Subcutaneous abdominal adipose tissue (tissue), 5 donors: ENCODE results near the gene ZEB1.

Experiments
- H3K27ac ChIP-seq: one replicate; pipeline ENCODE4 v1.7.0; 2013; ENCODE audit warnings: low read depth, mild to moderate bottlenecking, inconsistent platforms, low read length, moderate library complexity
- H3K27me3 ChIP-seq, 5 donors: one replicate each; pipeline ENCODE4 v1.7.0; 2013; ENCODE audit warnings: low read length in 5 of 5, inconsistent platforms in 1 of 5; ENCODE audit not compliant: control insufficient read depth in 5 of 5, insufficient read depth in 4 of 5
- H3K36me3 ChIP-seq, 5 donors: one replicate each; pipeline ENCODE4 v1.7.0; 2013; ENCODE audit warnings: low read length in 5 of 5; ENCODE audit not compliant: control insufficient read depth in 5 of 5, insufficient read depth in 5 of 5
- H3K4me1 ChIP-seq, 5 donors: one replicate each; pipeline ENCODE4 v1.7.0; 2013; ENCODE audit warnings: low read length in 5 of 5, mild to moderate bottlenecking in 3 of 5, moderate library complexity in 1 of 5; ENCODE audit not compliant: control insufficient read depth in 5 of 5, insufficient read depth in 5 of 5
- H3K4me3 ChIP-seq, 5 donors: one replicate each; pipeline ENCODE4 v1.7.0; 2013; ENCODE audit warnings: low read length in 5 of 5, low read depth in 1 of 5
- H3K9ac ChIP-seq, 5 donors: one replicate each; pipeline ENCODE4 v1.7.0; 2013; ENCODE audit warnings: low read length in 5 of 5, mild to moderate bottlenecking in 4 of 5, moderate library complexity in 3 of 5
- H3K9me3 ChIP-seq, 5 donors: one replicate each; pipeline ENCODE4 v1.7.0; 2013; ENCODE audit warnings: low read length in 5 of 5; ENCODE audit not compliant: control insufficient read depth in 5 of 5
- donor health status: healthy.
- donor health status: healthy.
- donor health status: healthy.
- donor health status: healthy.
- donor health status: healthy.

ZEB1 gene

DNA sequence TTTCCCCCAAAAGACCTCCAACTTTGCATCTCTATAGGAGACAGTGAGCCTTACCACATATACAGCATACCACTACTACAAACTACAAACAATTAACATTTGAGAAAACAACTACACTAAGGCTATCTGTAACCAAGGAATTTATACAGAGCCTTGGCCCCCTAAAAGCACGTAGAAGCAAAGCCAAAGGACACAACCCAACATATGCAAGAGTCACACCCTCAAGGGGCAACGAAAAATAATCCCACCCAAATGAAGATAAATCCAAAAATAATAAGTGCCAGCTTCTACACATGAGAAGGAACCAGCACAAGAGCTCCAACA, 149.5 kb downstream of the ZEB1 start:
- no peak overlapping the region for H3K9ac ChIP-seq

GRCh38 chr10:31475519-31475918, 156.5 kb downstream of the ZEB1 start:
- H3K36me3 ChIP-seq, result peaks cover 0 to 7% (median 0%) of the 10 kb centered on the region in 5 donors
- H3K27ac ChIP-seq, result no peak overlapping the region
- H3K9me3 ChIP-seq, result peaks cover 0 to 6% (median 4%) of the 10 kb centered on the region in 5 donors
- H3K27me3 ChIP-seq, result no peaks in the 10 kb centered on the region
- no peak overlapping the region for H3K4me3 ChIP-seq
- H3K9ac ChIP-seq, result no peak overlapping the region
- H3K4me1 ChIP-seq, result no peaks in the 10 kb centered on the region

More for the DNA sequence above, 149.5 kb downstream of the ZEB1 start:
- Histone ChIP-seq H3K4me1 (peaks cover 0 to 14% (median 0%) of the 10 kb centered on the region in 5 donors), H3K4me3 (no peak overlapping the region), H3K9me3 (peaks cover 6 to 13% (median 11%) of the 10 kb centered on the region in 5 donors), H3K27me3 (no peaks in the 10 kb centered on the region), H3K36me3 (peaks cover 13 to 29% (median 24%) of the 10 kb centered on the region in 5 donors), H3K27ac (no peak overlapping the region)

DNA sequence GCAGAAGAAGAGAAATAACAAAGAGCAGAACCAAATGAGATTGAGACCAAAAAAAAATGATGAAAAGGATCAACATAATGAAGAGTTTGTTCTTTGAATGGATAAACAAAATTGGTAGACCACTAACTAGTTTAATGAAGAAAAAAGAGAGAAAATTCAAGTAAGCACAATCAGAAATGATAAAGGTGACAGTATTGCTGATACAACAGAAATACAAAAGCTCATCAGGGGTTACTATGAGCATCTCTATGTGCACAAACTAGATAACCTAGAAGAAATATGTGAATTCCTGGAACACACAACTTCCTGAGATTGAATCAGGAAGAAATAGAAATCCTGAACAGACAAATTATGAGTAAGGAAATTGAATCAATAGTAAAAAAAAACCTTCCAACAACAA, 157.1 kb downstream of the ZEB1 start:
- Histone ChIP-seq H3K9me3 (peaks cover 0 to 6% (median 4%) of the 10 kb centered on the region in 5 donors), H3K36me3 (peaks cover 0 to 7% (median 0%) of the 10 kb centered on the region in 5 donors), H3K4me3 (no peak overlapping the region), H3K9ac (no peak overlapping the region), H3K27me3 (no peaks in the 10 kb centered on the region), H3K4me1 (no peaks in the 10 kb centered on the region), H3K27ac (no peak overlapping the region)

DNA sequence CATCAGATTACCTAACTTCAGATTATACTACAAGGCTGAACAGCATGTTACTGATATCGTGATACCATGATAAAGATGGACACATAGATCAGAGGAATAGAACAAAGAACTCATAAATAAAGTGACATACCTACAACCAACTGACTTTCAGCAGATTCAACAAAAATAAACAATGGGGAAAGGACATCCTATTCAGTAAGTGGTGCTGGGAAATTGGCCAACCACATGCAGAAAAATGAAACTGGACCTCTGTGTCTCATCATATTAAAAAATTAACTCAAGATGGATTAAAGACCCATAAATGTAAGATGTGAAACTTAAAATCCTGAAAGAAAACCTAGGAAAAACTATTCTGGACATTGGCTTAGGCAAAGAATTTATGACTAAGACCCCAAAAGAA, 158.6 kb downstream of the ZEB1 start:
- Histone ChIP-seq H3K27me3 (no peaks in the 10 kb centered on the region), H3K27ac (no peak overlapping the region), H3K9me3 (peaks cover 0 to 6% (median 4%) of the 10 kb centered on the region in 5 donors), H3K4me3 (no peak overlapping the region), H3K4me1 (no peaks in the 10 kb centered on the region), H3K36me3 (peaks cover 0 to 7% (median 0%) of the 10 kb centered on the region in 5 donors), H3K9ac (no peak overlapping the region)

DNA sequence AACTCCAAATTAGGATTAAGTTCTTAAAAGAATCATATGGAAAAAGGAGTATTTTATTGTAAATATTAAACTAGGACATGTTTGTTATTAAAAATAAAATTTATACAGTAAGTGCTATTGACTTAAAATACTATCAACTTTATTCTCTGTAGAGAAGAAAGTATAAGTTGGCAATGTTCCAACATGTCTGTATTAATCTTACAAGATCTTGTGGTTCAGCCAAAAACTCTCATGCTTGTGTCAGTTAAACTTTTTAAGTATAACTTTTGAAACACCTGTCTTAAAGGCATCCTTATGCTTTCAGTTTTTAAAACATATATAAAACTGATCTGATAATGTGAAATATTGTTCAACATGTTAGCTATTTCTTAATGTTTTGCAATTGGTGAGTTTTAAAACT, 160.7 kb downstream of the ZEB1 start:
- no peaks in the 10 kb centered on the region for H3K4me1 ChIP-seq
- H3K27me3 ChIP-seq, result no peaks in the 10 kb centered on the region
- H3K36me3 ChIP-seq, result peaks cover 0 to 7% (median 0%) of the 10 kb centered on the region in 5 donors
- peaks cover 0 to 6% (median 4%) of the 10 kb centered on the region in 5 donors for H3K9me3 ChIP-seq
- H3K4me3 ChIP-seq, result no peak overlapping the region
- no peak overlapping the region for H3K9ac ChIP-seq
- no peak overlapping the region for H3K27ac ChIP-seq

DNA sequence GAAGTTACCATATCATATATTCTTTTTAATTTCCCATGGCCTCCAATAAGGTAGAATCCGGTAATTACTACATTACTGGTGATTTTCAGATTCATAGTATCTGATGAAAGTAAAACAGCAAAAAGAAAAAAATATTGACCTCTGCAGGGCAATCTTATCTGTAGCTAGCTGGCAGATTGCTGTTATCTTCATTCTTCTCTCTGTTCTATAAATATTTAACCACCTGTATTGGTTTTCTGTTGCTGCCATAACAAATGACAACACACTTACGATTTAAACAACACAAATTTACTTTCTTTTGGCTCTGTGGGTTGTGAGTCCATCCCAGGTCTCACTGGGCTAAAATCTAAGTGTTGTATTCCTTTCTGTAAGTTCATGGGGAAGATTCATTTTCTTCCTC, 164.5 kb downstream of the ZEB1 start:
- H3K36me3 ChIP-seq, result peaks cover 0 to 3% (median 0%) of the 10 kb centered on the region in 5 donors
- H3K27ac ChIP-seq, result no peak overlapping the region
- H3K4me1 ChIP-seq, result no peaks in the 10 kb centered on the region

GRCh38 chr10:31484431-31485135, 165.6 kb downstream of the ZEB1 start:
- H3K27me3 ChIP-seq, result no peaks in the 10 kb centered on the region
- no peak overlapping the region for H3K9ac ChIP-seq
- no peak overlapping the region for H3K4me3 ChIP-seq
- H3K27ac ChIP-seq, result no peak overlapping the region
- no peaks in the 10 kb centered on the region for H3K4me1 ChIP-seq
- H3K36me3 ChIP-seq, result peaks cover 0 to 3% (median 0%) of the 10 kb centered on the region in 5 donors
- H3K9me3 ChIP-seq, result peaks cover 0 to 7% (median 0%) of the 10 kb centered on the region in 5 donors

More for the DNA sequence above, 164.5 kb downstream of the ZEB1 start:
- no peak overlapping the region for H3K9ac ChIP-seq
- H3K9me3 ChIP-seq, result peaks cover 0 to 5% (median 0%) of the 10 kb centered on the region in 5 donors
- no peaks in the 10 kb centered on the region for H3K27me3 ChIP-seq
- no peak overlapping the region for H3K4me3 ChIP-seq

DNA sequence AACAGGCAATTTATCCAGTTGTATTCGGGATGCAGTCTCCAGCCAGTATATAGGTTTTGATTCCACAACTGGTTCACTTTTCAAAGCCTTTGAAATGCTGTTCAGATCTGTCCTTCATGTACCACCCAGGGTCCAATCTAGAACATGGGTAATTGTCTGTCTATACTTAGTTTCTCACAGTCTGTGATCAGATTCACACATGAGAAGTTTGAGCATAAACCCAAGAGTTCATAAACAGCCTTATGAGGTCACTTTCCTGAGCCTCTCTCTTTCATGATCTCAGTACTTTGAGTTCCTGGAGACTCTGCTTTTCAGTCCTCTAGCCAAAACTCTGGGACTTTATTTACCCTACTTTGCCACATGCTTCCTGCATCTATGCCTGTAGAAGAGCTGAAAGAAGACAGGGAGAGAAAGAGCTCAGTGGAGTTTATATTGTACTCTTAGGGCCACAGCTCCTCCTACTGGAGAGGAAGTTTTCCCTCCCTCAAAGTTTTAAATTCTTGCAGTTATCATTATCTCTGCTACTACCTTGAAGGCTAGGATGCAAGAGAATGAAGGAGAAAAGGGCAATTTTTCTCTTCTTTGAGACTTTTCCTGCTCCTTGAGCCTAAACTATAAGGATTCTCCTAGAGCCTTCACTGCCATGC, 172.0 kb downstream of the ZEB1 start:
- Histone ChIP-seq H3K4me3 (no peak overlapping the region), H3K27ac (no peak overlapping the region), H3K4me1 (no peaks in the 10 kb centered on the region), H3K27me3 (no peaks in the 10 kb centered on the region), H3K9me3 (peaks cover 0 to 7% (median 0%) of the 10 kb centered on the region in 5 donors), H3K36me3 (peaks cover 0 to 3% (median 0%) of the 10 kb centered on the region in 5 donors), H3K9ac (no peak overlapping the region)

GRCh38 chr10:31507427-31507826, 188.4 kb downstream of the ZEB1 start:
- Histone ChIP-seq H3K4me3 (no peak overlapping the region), H3K27me3 (no peaks in the 10 kb centered on the region), H3K27ac (no peak overlapping the region), H3K36me3 (peaks cover 20 to 31% (median 23%) of the 10 kb centered on the region in 5 donors), H3K4me1 (no peaks in the 10 kb centered on the region), H3K9me3 (peaks cover 6 to 18% (median 11%) of the 10 kb centered on the region in 5 donors), H3K9ac (no peak overlapping the region)

DNA sequence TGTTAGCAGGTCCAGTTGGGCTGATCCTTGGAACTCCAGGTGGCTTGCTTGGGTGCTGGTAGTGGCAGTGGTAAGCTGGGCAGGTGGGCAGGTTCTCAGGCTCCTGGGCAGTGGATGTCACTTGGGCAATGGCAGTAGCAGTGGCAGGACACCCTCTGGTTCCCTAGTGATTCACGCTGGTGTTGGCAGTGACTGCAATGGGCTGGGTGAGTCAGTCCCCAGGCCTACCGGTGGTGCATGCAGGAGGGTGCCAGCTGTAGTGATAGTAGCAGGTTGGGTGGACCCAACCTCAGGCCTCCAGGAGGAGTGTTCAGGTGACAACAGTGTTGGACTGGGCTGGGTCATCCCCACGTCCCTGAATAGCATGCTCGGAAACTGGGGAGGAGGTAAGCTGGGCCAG, 189.2 kb downstream of the ZEB1 start:
- peaks cover 6 to 18% (median 11%) of the 10 kb centered on the region in 5 donors for H3K9me3 ChIP-seq
- no peaks in the 10 kb centered on the region for H3K4me1 ChIP-seq
- H3K27me3 ChIP-seq, result no peaks in the 10 kb centered on the region
- H3K9ac ChIP-seq, result no peak overlapping the region
- peak overlapping the region in 1 of 5 donors; percentile 11 for H3K4me3 ChIP-seq
- peaks cover 18 to 32% (median 28%) of the 10 kb centered on the region in 5 donors for H3K36me3 ChIP-seq
- H3K27ac ChIP-seq, result no peak overlapping the region
